Astrocyte of the cerebellum (primary cell): Measurements from ENCODE around the gene TTC9.

ENCODE experiments used
- DNase-seq: peaks from one replicate; pipeline ENCODE4 v3.0.0-alpha.2; 2011; ENCODE audit warnings: low read depth
- H3K4me3 ChIP-seq: 2 replicates; pipeline ENCODE4 v1.5.1; 2011; ENCODE audit warnings: mild to moderate bottlenecking, low read depth, low read length, moderate library complexity
- in situ Hi-C: cut with HindIII; loops from 2 replicates; pipeline ENCODE4 v1.10.0; 2017; ENCODE audit warnings: low sequenced_read_pairs
- TF ChIP-seq, protein P1 (sequence below): IDR thresholded peaks from 2 replicates; pipeline ENCODE4 v1.5.1; 2012; ENCODE audit warnings: low read length, low read depth, moderate library complexity, mild to moderate bottlenecking; ENCODE audit errors: missing control alignments

The TTC9 gene

DNA sequence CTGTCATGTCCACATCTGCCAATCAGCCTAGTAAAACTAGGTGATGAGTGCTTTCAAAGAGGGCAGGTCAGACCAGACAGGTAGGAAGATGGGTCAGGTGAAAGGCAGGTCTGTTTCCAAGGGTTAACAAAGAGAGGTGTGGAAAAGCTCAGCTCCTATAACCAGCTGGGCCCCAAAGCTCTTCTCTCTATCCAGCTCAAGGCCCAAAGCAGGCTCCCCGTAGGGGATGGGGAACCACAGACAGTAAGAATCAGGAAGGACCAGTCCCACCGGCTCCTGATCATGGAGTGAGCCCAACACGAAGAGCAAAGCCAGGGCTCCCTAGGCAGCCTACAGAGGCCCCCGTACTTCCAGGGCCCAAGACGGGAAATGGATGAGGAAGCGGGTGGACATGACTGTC lies 83.2 kb downstream of the TTC9 start:
- no peak overlapping the region for H3K4me3 ChIP-seq
- TF ChIP-seq, protein P1, sequence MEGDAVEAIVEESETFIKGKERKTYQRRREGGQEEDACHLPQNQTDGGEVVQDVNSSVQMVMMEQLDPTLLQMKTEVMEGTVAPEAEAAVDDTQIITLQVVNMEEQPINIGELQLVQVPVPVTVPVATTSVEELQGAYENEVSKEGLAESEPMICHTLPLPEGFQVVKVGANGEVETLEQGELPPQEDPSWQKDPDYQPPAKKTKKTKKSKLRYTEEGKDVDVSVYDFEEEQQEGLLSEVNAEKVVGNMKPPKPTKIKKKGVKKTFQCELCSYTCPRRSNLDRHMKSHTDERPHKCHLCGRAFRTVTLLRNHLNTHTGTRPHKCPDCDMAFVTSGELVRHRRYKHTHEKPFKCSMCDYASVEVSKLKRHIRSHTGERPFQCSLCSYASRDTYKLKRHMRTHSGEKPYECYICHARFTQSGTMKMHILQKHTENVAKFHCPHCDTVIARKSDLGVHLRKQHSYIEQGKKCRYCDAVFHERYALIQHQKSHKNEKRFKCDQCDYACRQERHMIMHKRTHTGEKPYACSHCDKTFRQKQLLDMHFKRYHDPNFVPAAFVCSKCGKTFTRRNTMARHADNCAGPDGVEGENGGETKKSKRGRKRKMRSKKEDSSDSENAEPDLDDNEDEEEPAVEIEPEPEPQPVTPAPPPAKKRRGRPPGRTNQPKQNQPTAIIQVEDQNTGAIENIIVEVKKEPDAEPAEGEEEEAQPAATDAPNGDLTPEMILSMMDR, result no peak
- in situ Hi-C loops, result no loop called here
- no peak for DNase-seq
